ENCODE results near the gene SLC8A3.

SLC8A3 gene

GRCh38 chr14:70027785-70028428, 160.8 kb downstream of the SLC8A3 start:
- peak in 1 of 2 donors; percentile 56 for DNase-seq (ENCODE audit: low read depth in 2 of 2)

GRCh38 chr14:70023871-70024270, 164.9 kb downstream of the SLC8A3 start:
- no peak for DNase-seq (ENCODE audit: low read depth in 2 of 2)

- no peak for DNase-seq (ENCODE audit: low read depth in 2 of 2)
These were observed 165.8 kb downstream of the SLC8A3 start for GRCh38 chr14:70022771-70023445.

- no peak for DNase-seq (ENCODE audit: low read depth in 2 of 2)
These were observed 167.1 kb downstream of the SLC8A3 start for GRCh38 chr14:70021548-70022220.

- no peak for DNase-seq (ENCODE audit: low read depth in 2 of 2)
These were observed 168.2 kb downstream of the SLC8A3 start for GRCh38 chr14:70020352-70021170.

GRCh38 chr14:70019695-70020094, 169.1 kb downstream of the SLC8A3 start:
- no peak for DNase-seq (ENCODE audit: low read depth in 2 of 2)

- no peak for DNase-seq (ENCODE audit: low read depth in 2 of 2)
These were observed 170.0 kb downstream of the SLC8A3 start for GRCh38 chr14:70018713-70019211.

- DNase-seq (ENCODE audit: low read depth in 2 of 2) = no peak
These were observed 170.5 kb downstream of the SLC8A3 start for GRCh38 chr14:70018230-70018629.

- DNase-seq (ENCODE audit: low read depth in 2 of 2) = no peak
These were observed 174.2 kb downstream of the SLC8A3 start for GRCh38 chr14:70014406-70015095.

GRCh38 chr14:70013271-70013873, 175.4 kb downstream of the SLC8A3 start:
- DNase-seq (ENCODE audit: low read depth in 2 of 2) = no peak

GRCh38 chr14:70011708-70012107, 177.0 kb downstream of the SLC8A3 start:
- no peak for DNase-seq (ENCODE audit: low read depth in 2 of 2)

- DNase-seq (ENCODE audit: low read depth in 2 of 2) = no peak
These were observed 177.7 kb downstream of the SLC8A3 start for GRCh38 chr14:70011098-70011497.

GRCh38 chr14:70009961-70010360, 178.8 kb downstream of the SLC8A3 start:
- no peak for DNase-seq (ENCODE audit: low read depth in 2 of 2)

GRCh38 chr14:70008284-70009262, 180.2 kb downstream of the SLC8A3 start:
- DNase-seq (ENCODE audit: low read depth in 2 of 2) = no peak

- DNase-seq (ENCODE audit: low read depth in 2 of 2) = no peak
These were observed 182.1 kb downstream of the SLC8A3 start for GRCh38 chr14:70006699-70007098.

GRCh38 chr14:70005281-70005805, 183.4 kb downstream of the SLC8A3 start:
- no peak for DNase-seq (ENCODE audit: low read depth in 2 of 2)

- DNase-seq (ENCODE audit: low read depth in 2 of 2) = no peak
These were observed 184.0 kb downstream of the SLC8A3 start for GRCh38 chr14:70004791-70005190.

- DNase-seq (ENCODE audit: low read depth in 2 of 2) = no peak
These were observed 186.0 kb downstream of the SLC8A3 start for GRCh38 chr14:70002589-70003346.

- no peak for DNase-seq (ENCODE audit: low read depth in 2 of 2)
These were observed 188.2 kb downstream of the SLC8A3 start for GRCh38 chr14:70000601-70001000.
